Measurements from ENCODE around the gene LDLRAD4. TPM values are rescaled to one million over a fixed set of nuclear protein-coding genes. Genes with fewer than 3 reads are reported as not detected.

LDLRAD4 gene
- polyA plus RNA-seq, 3 donors: 1.7 to 8.5 (median 3.7) TPM

DNA sequence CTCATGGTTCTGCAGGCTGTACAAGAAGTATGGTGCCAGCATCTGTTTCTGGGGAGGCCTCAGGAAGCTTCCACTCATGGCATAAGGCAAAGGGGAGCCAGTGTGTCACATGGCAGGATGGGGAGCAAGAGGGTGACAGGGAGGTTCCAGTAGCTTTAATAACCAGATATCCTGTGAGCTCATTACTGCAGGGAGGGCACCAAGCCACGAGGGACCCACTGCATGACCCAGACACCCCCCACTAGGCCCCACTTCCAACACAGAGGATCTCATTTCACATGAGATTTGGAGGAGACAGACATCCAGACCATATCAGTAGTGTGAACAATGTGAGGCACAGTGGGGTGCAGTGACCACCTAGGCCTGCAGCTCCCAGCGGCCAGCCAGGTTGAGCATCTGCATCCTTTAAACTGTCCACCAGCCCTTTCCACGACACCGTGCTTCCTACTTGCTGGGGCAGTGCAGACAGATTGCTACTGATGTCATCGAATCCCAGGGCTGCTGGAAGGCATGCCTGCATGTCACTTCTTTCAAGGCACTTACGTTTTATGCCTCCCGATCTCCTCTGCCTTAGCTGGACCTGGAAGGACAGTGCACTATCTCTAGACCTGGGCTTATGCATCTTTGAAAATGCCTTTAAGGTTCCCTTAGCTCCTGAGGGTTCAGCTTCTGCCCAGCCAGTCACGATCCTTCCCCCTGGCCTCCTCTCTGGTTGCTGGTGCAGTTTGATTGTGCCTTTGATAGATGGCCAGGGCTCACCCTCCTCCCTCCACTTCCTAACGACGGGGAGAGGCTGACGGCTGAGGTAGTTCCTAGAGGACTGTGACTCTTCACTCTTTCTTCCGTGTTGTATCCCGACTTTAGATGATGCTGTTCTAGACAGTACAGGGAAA, 333.5 kb downstream of the LDLRAD4 start:
- 54 to 63% (median 58%) methylated on average over 13 of the region's 13 CpGs for WGBS, 3 donors
- no peak overlapping the region for H3K27ac ChIP-seq (ENCODE audit: low read depth, low read length)

DNA sequence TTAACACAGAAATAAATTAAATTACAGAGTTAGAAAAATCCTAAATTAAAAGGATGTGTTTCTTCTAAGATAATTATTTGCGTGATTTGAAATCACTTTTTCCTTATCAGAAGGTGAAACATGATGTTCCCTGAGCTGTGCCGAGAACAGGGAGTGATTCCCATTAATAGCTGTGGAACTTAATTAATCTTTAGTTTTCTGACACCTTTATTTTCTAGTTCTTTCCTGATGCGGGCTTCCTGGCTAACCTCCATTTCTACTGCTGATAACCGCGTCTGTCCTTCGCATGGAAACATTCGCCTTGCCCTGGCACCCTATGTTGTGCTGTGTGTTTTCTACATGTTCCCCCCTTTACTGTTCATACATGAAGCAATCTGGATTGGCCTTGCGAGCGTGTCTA, 334.9 kb downstream of the LDLRAD4 start:
- no peak overlapping the region for H3K27ac ChIP-seq (ENCODE audit: low read depth, low read length)
- WGBS, 3 donors: 75 to 89% (median 85%) methylated on average over 9 of the region's 9 CpGs

DNA sequence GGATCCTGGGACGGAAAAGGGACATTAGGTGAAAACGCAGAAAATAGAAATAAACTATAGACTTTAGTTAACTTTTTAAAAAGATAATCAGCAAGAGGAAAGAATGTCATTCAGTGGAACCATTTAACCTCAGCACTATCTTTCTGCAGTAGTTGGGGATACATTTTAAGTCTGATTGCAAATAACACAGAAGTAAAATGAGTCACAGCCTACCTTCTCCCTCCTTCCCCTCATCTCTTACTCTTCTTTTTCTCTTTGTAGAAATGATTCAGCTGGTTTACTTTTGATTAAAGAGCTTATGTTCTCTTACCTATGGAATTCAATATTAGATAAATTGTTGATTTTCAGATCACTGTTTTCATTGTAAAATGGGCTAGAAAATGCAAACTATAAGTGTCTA, 336.6 kb downstream of the LDLRAD4 start:
- H3K27ac ChIP-seq (ENCODE audit: low read depth, low read length): no peak overlapping the region
- 87 to 96% (median 88%) methylated on average over 2 of the region's 2 CpGs for WGBS, 3 donors

DNA sequence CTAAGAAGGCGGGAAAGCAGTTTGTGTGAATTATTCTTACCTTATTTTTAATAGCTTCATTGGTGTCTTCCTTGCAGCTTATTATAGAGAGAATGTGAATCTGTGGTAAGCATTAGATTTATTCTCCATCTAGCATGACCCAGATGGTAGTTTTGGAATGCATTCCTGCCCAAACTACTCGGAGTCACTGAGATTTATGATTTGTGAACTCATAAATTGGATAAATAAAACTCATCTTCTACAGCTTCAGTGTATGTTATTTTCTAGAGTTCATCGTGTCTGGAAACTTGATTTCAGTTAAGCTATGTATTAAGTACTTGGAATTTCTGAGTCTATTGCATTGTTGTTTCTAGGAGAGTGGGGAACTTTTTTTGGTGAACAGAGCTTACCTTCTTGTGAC, 337.3 kb downstream of the LDLRAD4 start:
- no peak overlapping the region for H3K27ac ChIP-seq (ENCODE audit: low read depth, low read length)
- 67 to 79% (median 73%) methylated on average over 3 of the region's 3 CpGs for WGBS, 3 donors

DNA sequence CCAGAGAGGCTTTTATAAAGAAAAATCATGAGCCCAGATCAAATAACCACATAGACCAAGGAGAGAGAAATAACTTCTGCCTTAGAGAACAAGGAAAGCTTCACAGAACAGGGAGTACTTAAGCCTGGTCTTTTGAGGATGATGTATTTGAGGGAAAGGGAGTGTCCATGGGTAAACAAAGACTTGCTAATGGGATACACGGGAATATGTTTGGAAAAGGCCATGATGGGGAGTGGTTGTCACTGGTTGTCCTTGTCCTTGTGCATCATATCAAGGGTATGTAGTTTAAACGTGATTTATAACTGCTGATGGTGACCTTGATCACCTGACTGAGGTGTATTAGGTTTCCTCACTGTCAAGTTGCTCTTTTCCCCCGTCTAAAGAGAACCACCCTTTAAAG, 337.9 kb downstream of the LDLRAD4 start:
- H3K27ac ChIP-seq (ENCODE audit: low read depth, low read length): no peak overlapping the region
- 29 to 77% (median 66%) methylated on average over 3 of the region's 3 CpGs for WGBS, 3 donors

DNA sequence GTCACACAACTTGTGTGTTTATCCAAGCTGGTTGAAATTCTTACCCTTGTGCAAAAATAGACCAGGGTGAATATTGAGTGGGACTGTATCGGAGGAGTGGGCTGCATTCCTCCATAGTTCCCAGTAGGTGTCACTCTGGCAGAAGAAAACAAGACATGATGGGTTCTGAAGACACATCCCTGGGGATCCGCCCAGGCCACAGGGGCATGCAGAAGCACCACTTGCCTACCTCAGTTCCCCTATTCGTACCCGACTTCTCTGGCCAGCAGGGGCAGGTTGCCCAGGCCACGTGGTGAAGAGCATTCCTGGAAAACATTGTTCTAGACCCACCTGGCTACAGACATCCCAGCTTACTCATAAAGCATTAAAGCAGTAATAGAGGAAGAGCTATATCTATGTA, 339.6 kb downstream of the LDLRAD4 start:
- WGBS, 3 donors: 9 to 13% (median 10%) methylated on average over 5 of the region's 5 CpGs
- no peak overlapping the region for H3K27ac ChIP-seq (ENCODE audit: low read depth, low read length)

DNA sequence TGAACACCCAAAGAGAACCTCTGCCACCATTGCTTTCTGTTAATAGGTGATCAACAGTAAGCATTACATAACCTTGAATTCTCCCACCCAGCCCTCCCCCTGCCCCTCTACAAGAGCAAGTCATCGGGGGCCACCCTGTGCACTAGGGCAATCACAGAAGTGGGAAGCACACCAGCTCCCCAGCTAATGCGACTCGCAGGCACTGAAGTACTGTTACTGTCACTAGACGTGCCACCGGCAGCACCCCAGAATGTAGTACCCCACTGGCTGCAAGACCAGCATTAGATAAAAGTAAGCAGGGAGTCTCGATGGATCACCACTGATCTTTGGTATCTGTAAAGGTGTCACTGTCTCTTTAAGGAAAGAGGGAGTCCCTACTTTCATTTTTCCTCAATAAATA, 340.2 kb downstream of the LDLRAD4 start:
- no peak overlapping the region for H3K27ac ChIP-seq (ENCODE audit: low read depth, low read length)
- WGBS, 3 donors: 67 to 78% (median 68%) methylated on average over 6 of the region's 6 CpGs

DNA sequence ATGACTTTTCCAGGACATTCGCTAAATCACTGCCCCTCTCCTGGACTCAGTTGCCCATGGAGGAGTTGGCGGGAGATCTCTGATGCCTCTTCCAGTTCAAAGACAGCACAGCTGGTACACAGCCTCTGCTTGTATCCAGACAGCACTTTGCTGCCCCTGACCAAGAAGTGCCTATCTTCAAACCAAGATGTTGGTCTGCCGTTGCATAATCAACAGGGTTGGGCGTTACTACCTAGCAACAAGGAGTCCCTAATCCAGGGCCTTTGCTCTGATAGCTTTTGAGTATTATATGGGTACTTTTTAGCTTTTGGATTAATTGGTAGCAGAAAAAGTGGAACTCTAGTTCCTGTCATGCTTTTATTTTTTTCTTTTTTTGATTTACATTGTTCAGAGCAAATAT, 341.2 kb downstream of the LDLRAD4 start:
- WGBS, 3 donors: 72 to 84% (median 80%) methylated on average over 4 of the region's 4 CpGs
- no peak overlapping the region for H3K27ac ChIP-seq (ENCODE audit: low read depth, low read length)

DNA sequence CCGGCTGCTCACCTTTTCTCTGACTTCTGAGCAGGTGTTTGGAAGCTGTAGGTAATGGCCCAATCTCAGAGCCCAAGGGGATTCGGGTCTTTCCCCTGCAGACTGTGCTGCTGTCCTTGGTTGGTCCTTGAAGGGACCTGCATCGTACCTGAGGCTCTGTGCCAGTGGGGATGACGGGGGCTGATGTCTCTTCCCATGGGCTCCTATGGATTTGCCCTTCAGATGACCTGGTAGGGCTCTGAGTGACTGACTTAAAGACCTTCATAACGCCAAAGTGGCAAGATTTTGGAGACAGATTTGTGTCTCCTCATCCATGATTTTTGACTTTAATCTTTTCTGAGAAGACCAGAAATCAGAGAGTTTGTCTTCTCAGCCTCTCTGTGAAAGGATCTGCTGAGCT, 341.7 kb downstream of the LDLRAD4 start:
- H3K27ac ChIP-seq (ENCODE audit: low read depth, low read length): no peak overlapping the region
- 82 to 93% (median 92%) methylated on average over 5 of the region's 5 CpGs for WGBS, 3 donors

DNA sequence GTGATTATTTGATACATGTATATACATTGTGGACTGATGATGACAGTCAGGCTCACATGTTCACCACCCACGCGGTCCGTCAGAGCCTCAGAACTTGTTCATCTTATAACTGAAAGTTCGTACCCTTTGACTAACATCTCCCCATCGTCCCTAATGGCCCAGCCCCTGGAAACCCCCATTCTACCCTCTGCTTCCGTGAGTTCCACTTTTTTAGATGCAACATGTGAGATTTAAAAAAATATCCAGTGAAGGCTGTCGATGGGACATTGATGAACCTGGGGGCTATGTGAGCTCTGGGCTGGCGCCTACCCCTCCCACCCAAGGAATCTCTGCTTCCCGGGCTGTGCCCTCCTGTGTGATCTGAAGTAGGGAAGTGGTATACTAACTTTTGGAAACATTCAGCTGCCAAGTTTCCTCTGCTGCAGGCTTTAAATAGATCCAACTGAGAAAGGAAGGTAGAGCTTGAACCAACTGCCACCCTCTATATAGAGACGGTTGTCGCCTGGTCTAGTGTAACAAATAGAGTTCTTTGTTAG, 344.0 kb downstream of the LDLRAD4 start:
- no peak overlapping the region for H3K27ac ChIP-seq (ENCODE audit: low read depth, low read length)
- WGBS, 3 donors: 35 to 52% (median 38%) methylated on average over 11 of the region's 11 CpGs

DNA sequence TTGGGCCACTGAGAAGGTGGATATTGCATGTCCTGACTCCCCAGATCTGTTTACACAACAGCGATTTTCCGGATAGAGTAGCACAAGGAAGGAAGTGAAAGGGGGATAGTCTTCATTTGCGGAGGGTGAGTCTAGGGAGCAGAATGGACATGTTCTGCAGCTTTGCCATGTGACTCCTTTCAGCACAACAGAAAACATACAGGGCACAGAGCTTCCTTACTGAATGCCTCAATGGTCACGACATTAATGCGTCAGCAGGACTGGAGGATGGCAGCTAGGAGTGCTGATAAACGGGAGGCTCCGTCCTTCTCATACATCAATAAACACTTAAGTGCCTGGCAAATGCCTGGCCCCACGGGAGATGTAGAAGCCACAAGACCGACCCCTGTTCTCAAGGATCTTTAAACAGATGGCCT, 344.8 kb downstream of the LDLRAD4 start:
- WGBS, 3 donors: 47 to 55% (median 52%) methylated on average over 9 of the region's 9 CpGs
- no peak overlapping the region for H3K27ac ChIP-seq (ENCODE audit: low read depth, low read length)

DNA sequence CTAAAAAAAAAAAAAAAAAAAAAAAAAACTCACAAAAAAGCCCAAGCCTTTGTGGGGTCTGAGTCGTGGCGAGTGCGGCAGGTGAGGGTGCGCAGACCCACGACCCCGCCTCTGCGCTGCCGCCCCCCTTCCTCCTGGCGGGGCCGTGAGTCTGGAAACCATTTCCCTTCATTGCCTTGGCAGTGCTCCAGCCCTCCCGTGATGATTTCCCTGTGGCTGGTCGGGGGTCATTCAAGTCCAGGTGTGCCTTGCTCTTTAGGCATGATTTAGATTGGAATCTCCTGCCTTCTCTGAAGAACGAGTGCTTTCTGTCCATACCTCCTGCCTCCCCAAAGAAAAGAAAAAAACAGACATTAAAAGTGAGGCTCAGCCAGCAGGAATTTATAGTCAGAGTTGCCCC, 346.0 kb downstream of the LDLRAD4 start:
- H3K27ac ChIP-seq (ENCODE audit: low read depth, low read length): no peak overlapping the region
- WGBS, 3 donors: 18 to 39% (median 18%) methylated on average over 13 of the region's 13 CpGs

DNA sequence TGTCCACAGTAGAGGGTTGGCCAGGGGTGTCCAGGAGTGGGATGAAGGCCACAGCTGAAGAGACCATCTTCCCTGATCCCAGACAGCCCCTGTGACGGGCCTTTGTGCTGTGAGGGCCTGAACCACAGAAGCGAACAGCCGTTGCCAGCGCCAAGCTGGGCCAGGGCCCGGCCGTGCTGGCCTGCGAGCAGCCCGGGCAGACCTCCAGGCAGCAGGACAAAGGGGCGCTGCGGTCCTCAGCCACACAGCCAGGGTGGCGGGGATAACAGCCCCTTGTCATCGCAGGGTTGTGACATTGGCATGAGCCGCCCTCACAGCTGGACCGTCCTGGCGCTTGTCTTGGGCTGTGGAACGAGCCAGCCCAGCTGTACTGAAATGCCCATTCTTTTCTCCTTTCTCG, 346.7 kb downstream of the LDLRAD4 start:
- H3K27ac ChIP-seq (ENCODE audit: low read depth, low read length): no peak overlapping the region
- 87 to 91% (median 88%) methylated on average over 17 of the region's 17 CpGs for WGBS, 3 donors

DNA sequence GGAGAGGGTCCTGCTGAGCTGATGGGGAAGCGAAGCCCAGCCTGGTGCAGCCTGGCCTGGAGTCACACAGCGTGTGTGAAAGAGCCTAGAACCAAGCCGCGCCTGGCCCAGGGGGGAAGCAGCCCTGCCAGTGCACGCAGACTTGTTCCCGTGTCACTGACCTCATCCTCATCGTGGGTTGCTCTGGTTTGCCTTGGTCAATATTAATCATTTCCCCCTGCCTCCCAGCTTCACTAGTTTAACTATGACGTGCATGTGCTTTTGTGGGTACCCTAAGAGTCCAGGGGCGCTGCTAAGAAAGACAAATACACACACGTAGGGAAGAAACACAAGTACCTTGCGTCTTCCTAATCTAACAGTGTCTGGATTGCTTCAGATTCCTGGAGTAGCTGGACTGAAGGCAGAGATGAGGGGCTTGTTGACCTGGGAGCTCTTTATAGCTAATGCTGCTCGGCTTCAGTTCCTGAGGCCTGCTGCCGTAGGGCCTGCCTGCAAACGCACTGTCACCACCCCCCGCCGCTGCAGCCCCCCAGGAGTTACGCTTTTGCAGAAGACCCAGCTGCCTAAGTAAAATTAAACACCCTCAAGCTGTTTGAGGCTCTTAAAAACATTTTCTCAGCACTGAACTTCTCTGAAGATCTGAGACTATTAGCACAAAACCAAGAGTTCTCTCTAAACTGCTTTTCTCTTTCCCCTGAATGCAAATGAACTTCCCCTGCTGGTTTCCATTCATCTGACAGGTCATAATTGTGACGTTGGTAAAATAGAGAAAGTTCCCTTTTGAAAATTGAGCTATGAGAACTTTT, 348.6 kb downstream of the LDLRAD4 start:
- WGBS, 3 donors: 57 to 83% (median 64%) methylated on average over 18 of the region's 18 CpGs
- no peak overlapping the region for H3K27ac ChIP-seq (ENCODE audit: low read depth, low read length)

DNA sequence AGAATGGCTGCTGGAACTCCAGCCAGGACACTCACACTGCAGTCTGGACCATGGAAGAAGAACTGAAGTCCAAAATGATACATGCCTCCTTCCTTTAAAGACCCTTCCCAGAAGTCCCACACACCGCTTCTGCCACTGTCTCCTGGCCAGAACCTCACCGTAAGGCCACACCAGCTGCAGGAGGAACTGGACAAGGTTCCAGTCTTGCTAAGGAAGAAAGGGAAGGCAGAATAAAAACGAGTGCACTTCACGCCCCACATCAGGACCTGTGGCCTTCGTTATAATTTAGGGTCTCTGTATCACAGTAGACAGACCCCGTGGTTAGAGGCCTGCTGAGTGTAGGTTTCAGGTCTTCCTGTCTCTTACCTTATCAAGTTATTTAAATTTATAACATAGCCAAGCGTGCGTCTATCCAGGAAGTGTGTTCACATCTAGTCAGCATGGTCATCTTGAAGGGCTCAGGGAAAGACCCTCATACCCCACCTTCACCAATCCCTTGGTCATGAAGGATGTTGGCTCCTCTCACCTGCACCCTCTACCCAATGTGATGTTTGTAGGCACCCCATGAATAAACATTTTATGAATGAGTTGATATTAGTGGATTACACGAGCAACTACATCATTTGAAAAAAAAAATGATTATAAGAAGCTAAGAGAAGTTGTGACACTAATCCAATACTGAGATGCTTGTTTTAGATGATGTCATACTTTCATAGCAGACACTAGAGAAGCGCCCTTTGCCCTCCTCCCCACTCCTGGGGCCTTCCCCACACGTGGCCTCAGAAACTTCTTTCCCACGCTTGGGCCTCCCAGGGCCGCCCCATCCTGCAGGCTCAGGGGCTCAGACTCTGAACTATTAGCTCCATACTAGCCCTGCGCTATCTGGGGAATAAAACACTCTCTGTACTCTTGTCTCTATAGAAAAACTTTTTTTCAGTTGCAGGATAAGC, 350.2 kb downstream of the LDLRAD4 start:
- no peak overlapping the region for H3K27ac ChIP-seq (ENCODE audit: low read depth, low read length)
- WGBS, 3 donors: 73 to 78% (median 73%) methylated on average over 14 of the region's 14 CpGs

DNA sequence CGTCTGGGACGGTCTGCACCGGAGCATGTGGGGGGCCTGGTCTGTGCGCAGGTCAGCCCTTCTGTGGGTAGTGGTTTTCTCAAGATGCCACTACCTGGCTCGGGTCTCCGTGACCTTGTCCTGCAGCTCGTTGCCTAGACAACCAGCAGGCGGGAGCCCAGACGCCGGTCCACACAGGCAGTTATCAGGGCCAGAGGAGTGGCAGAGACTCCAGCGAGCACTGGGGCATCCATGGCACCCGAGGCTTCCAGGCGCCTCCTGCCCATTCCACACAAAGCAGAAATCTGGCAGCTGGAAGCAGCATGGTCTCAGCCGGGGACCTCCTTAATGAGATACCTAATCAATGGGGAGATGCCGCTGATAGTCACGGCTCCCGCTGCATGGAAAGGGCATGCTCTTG, 351.7 kb downstream of the LDLRAD4 start:
- H3K27ac ChIP-seq (ENCODE audit: low read depth, low read length): no peak overlapping the region
- WGBS, 3 donors: 52 to 89% (median 87%) methylated on average over 17 of the region's 17 CpGs

DNA sequence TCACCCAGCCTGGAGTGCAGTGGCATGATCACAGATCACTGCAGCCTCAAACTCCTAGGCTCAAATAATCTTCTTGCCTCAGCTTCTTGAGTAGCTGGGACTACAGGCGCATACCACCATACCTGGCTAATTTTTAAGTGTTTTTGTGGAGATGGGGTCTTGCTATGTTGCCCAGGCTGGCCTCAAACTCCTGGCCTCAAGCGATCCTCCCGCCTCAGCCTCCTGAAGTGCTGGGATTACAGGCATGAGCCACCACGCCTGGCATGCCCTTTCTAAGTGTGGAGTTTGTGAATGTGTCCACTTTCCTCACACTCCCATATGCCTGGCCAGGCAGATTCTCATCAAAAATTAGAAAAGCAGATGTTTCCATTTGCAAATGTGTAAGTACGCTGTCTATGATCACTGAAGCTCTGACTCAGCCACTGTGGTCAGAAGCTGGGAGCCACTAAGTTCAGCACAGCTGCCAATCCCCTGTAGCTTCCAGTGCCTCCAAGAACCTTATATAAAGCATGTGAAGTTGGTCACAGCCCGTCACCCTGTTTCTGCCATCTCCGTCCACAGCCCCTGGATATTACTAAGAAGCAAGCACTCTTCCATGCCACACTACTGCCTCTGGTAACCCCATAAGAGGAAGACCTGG, 352.4 kb downstream of the LDLRAD4 start:
- WGBS, 3 donors: 93 to 96% (median 94%) methylated on average over 7 of the region's 7 CpGs
- no peak overlapping the region for H3K27ac ChIP-seq (ENCODE audit: low read depth, low read length)

DNA sequence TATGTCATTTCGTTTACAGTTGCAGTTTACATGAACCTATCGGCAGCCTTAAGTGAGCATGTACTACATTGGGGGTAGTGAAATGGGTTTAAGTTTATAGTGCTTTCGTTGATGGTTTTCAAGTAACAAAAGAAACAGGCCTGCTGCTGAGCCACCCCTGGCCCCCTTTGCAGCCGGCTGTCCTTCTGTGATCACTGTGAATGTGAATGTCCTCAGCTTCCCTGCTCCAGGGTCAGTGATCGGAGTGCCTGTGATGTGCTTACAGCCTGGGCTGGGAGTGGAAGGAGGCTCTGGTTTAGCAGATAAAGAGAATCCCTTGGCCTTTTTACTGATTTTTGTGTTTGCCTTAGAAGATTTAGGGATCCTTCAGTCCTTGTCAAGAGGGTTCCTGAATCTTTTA, 353.6 kb downstream of the LDLRAD4 start:
- no peak overlapping the region for H3K27ac ChIP-seq (ENCODE audit: low read depth, low read length)
- WGBS, 3 donors: 87 to 97% (median 94%) methylated on average over 5 of the region's 5 CpGs
